ENCODE measurements around the gene LMAN2L. TPM values are rescaled to one million over a fixed set of nuclear protein-coding genes. Genes with fewer than 3 reads are reported as not detected.
A peak's percentile ranks its signal among the peaks of the same experiment; 100 is the strongest.

The LMAN2L gene
- total and polyA plus RNA-seq, 7 donors: 8.6 to 24.1 (median 12.7) TPM

GRCh38 chr2:96663829-96664228 lies 76.0 kb downstream of the LMAN2L start:
- 86 to 90% (median 90%) methylated on average over 7 of the region's 7 CpGs for WGBS, 3 donors
- intact Hi-C loops (cut with DNase I): no loop called here
- no peak for ATAC-seq

GRCh38 chr2:96663177-96663576 lies 76.7 kb downstream of the LMAN2L start:
- TF ChIP-seq CTCF (IDR thresholded peaks at IDR 0.05): no peak
- DNase-seq: no peak
- ATAC-seq: no peak
- intact Hi-C loops (cut with DNase I): no loop called here
- H3K36me3 ChIP-seq (ENCODE audit: insufficient read depth in 1 of 2, low read depth in 1 of 2): no peaks in the 10 kb centered on the region
- H3K4me1 ChIP-seq: peaks cover 18% of the 10 kb centered on the region
- WGBS, 3 donors: 78 to 89% (median 82%) methylated on average over 5 of the region's 5 CpGs
- no peaks in the 10 kb centered on the region for H3K27me3 ChIP-seq (ENCODE audit: insufficient read depth in 3 of 3, low read length in 2 of 3)
- H3K4me3 ChIP-seq: no peak overlapping the region
- H3K27ac ChIP-seq: no peak overlapping the region
- no peaks in the 10 kb centered on the region for H3K9me3 ChIP-seq

More at GRCh38 chr2:96663829-96664228, 76.0 kb downstream of the LMAN2L start:
- H3K27me3 ChIP-seq (ENCODE audit: insufficient read depth in 3 of 3, low read length in 2 of 3): no peaks in the 10 kb centered on the region
- no peak for DNase-seq
- peak overlapping the region; percentile 86 for H3K27ac ChIP-seq
- no peaks in the 10 kb centered on the region for H3K9me3 ChIP-seq
- H3K4me1 ChIP-seq: peaks cover 18% of the 10 kb centered on the region
- H3K36me3 ChIP-seq (ENCODE audit: insufficient read depth in 1 of 2, low read depth in 1 of 2): no peaks in the 10 kb centered on the region
- no peak for TF ChIP-seq CTCF (IDR thresholded peaks at IDR 0.05)
- H3K4me3 ChIP-seq: no peak overlapping the region

- no peaks in the 10 kb centered on the region for H3K36me3 ChIP-seq (ENCODE audit: insufficient read depth in 1 of 2, low read depth in 1 of 2)
- H3K27me3 ChIP-seq (ENCODE audit: insufficient read depth in 3 of 3, low read length in 2 of 3): no peaks in the 10 kb centered on the region
- WGBS, 3 donors: 90 to 93% (median 93%) methylated on average over 9 of the region's 9 CpGs
- DNase-seq (no peak), ATAC-seq (no peak)
- intact Hi-C loops (cut with DNase I): no loop called here
- H3K4me1 ChIP-seq: peaks cover 18% of the 10 kb centered on the region
- no peaks in the 10 kb centered on the region for H3K9me3 ChIP-seq
- no peak overlapping the region for H3K27ac ChIP-seq
- no peak overlapping the region for H3K4me3 ChIP-seq
- TF ChIP-seq CTCF (IDR thresholded peaks at IDR 0.05): no peak
Measured at GRCh38 chr2:96662360-96662759, 77.5 kb downstream of the LMAN2L start.

- Histone ChIP-seq H3K4me3 (no peak overlapping the region), H3K27me3 (ENCODE audit: insufficient read depth in 3 of 3, low read length in 2 of 3) (no peaks in the 10 kb centered on the region), H3K4me1 (peaks cover 15% of the 10 kb centered on the region), H3K9me3 (no peaks in the 10 kb centered on the region), H3K27ac (no peak overlapping the region), H3K36me3 (ENCODE audit: insufficient read depth in 1 of 2, low read depth in 1 of 2) (no peaks in the 10 kb centered on the region)
- 93 to 94% (median 93%) methylated on average over 6 of the region's 6 CpGs for WGBS, 3 donors
- TF ChIP-seq CTCF (IDR thresholded peaks at IDR 0.05): no peak
- no peak for ATAC-seq
- no peak for DNase-seq
- intact Hi-C loops (cut with DNase I): loop anchor here in 1 of 2 donors (2.0 kb wide), 1 partner anchor 47 kb away; no protein-coding TSS in a partner anchor
Measured at GRCh38 chr2:96661324-96661723, 78.5 kb downstream of the LMAN2L start.

- intact Hi-C loops (cut with DNase I): no loop called here
- no peak for TF ChIP-seq CTCF (IDR thresholded peaks at IDR 0.05)
- H3K27ac ChIP-seq: no peak overlapping the region
- ATAC-seq: no peak
- H3K4me1 ChIP-seq: no peaks in the 10 kb centered on the region
- no peaks in the 10 kb centered on the region for H3K27me3 ChIP-seq (ENCODE audit: insufficient read depth in 3 of 3, low read length in 2 of 3)
- H3K9me3 ChIP-seq: no peaks in the 10 kb centered on the region
- no peak overlapping the region for H3K4me3 ChIP-seq
- DNase-seq: no peak
- H3K36me3 ChIP-seq (ENCODE audit: insufficient read depth in 1 of 2, low read depth in 1 of 2): no peaks in the 10 kb centered on the region
Measured at GRCh38 chr2:96656540-96656939, 83.3 kb downstream of the LMAN2L start.
